ENCODE data around the gene ABLIM2.

The ABLIM2 gene

DNA sequence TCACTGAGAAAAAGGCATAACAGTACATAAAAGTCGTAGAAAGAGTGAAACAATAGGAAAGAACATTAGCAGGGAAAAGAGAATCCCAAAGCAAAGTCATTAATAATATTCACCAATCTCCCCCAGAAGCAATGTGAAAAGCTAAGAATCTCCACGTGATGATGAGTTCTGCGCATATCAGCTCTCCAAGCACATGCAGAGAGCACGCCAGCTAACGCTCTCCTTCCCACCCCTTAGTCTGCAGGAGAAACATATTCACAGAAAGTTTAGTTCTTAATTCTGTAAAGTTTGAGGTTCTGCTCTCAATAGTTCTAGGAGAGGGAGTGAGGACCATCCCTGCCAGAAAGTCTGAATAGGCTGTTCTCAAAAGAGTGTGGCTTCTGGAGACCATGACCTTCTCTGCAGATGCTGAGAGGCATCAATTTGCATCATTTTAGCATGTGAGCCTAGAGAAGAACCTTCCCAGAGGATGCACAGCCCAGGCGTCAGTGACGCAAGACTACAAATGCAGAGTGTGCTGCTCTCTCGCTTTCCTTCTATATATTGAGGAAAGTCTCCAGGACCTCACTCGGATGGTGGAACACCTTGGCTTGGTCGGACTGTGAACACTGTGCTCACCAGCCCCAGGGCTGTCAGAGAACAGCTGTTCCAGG is 167.7 kb downstream of the ABLIM2 start:
- TF ChIP-seq ZNF274 (IDR thresholded peaks at IDR 0.05; ENCODE audit: low read depth, low read length): no peak
- no peak overlapping the region for H3K4me3 ChIP-seq (ENCODE audit: low read length)

DNA sequence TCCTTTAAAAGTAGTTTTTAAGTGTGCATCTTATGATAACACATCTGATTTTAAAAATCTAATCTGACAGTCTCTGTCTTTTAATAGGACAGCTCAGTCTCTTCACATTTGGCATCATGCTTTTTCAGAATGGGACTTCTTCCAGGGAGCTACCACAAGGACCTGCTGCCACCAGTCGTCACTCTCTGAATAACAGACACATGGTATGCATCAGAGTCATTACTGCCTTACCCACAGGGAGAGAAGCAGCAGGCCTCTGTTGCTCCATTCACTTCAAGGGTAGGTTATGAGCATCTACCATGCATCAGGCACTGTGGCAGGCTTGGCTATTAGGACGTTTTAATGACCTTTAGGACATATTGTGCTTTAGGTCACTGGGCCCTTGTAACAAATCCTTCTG is 169.0 kb downstream of the ABLIM2 start:
- no peak for TF ChIP-seq ZNF274 (IDR thresholded peaks at IDR 0.05; ENCODE audit: low read depth, low read length)
- H3K4me3 ChIP-seq (ENCODE audit: low read length): no peak overlapping the region

DNA sequence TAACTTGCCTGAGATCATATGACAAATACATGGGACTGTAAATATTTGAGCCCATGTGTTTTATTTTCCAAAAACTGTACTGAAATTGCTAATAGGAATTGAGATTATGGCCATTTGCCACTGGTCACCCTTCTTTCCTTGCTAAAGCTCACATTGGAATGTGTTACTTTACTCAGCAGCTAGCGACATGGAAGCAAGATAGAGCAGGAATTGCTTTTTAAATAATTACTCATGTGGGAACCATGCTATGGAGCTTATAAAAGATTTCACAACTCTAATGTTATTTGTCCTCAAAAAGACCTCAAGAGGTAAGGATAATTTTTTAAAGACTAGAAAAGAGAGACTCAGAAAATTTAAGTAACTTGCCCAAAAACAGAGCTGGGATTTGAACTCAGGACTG is 170.2 kb downstream of the ABLIM2 start:
- TF ChIP-seq ZNF274 (IDR thresholded peaks at IDR 0.05; ENCODE audit: low read depth, low read length): no peak
- no peak overlapping the region for H3K4me3 ChIP-seq (ENCODE audit: low read length)

DNA sequence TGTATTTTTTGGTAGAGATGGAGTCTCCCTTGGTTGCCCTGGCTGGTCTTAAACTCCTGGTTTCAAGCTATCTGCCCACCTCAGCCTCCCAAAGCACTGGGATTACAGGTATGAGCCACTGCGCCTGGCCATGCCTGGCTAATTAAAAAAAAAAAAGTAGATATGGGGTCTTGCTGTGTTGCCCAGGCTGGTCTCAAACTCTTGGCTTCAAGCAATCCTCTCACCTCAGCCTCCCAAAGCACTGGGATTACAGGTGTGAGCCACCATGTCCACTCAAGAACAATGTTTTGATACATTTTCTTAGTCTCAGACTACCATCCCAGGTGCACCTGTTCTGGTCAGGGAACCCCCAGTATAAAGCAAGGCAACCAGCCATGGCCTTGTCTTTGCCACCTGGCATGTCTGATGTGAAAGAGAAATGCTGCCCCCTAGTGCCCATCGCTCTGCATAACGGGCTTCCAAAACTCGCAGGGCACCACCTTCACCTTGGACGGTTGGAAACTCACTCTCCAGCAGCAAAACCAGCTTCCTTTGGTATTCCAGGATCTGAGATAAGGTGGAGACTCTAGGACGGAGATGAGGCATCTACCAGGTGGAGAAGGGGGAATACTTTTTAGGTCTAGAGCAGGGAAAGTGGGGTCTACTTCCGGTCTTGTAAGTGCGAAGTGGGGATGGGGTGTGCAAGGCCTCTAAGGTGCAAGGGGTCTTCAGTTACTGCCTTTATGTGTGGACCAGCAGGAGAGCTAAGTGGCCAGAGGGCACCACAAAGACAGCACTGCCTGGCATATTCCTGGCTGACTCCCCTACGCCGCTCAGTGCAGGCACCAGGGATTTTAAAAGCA is 171.2 kb downstream of the ABLIM2 start:
- no peak for TF ChIP-seq ZNF274 (IDR thresholded peaks at IDR 0.05; ENCODE audit: low read depth, low read length)
- no peak overlapping the region for H3K4me3 ChIP-seq (ENCODE audit: low read length)

DNA sequence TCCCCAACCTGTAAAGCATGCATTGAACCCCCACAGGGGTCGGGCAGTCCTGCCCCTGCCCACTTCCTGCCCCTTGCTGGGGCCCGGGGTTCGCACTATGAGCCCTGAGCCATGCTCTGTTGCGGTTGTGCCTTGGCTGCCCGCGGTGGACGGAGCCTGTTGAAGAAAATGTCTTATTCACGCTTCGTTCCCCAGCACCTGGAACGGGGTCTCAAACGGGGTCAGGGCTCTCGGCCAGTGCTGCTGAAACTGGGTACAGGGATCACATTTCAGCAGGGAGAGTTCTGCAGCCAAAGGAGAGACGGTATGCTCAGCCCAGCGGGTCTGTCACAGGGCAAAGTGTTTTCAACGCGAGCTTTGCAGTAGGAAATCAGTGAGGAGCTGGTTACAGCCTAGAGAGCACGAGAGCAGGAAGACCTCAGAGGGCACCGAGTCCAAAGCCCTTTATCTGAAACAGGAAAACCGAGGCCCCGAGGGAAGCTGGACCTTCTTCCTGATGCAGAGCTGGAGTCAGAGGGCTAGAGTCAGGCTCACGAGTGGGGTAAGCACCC is 172.6 kb downstream of the ABLIM2 start:
- H3K4me3 ChIP-seq (ENCODE audit: low read length): no peak overlapping the region
- TF ChIP-seq ZNF274 (IDR thresholded peaks at IDR 0.05; ENCODE audit: low read depth, low read length): no peak

DNA sequence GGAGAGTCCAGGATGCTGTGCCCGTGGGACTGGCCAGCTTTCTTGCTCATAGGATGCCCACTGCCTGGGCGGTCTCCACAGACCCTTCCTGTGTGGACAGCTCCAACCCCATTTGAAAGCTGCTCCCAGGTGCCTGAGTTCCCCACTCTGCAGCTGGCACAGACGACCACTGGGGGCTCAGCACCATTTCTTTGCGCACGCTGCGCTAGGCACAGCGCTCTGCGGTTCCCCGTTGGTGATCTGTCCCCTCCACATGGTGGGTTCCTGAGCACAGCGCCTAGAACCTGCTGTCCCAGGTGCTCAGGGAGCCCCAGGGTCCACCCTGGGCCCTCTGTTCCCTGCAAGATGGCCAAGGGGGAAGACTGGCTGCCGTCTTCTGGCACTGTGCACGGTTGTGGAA is 173.5 kb downstream of the ABLIM2 start:
- no peak overlapping the region for H3K4me3 ChIP-seq (ENCODE audit: low read length)
- no peak for TF ChIP-seq ZNF274 (IDR thresholded peaks at IDR 0.05; ENCODE audit: low read depth, low read length)

DNA sequence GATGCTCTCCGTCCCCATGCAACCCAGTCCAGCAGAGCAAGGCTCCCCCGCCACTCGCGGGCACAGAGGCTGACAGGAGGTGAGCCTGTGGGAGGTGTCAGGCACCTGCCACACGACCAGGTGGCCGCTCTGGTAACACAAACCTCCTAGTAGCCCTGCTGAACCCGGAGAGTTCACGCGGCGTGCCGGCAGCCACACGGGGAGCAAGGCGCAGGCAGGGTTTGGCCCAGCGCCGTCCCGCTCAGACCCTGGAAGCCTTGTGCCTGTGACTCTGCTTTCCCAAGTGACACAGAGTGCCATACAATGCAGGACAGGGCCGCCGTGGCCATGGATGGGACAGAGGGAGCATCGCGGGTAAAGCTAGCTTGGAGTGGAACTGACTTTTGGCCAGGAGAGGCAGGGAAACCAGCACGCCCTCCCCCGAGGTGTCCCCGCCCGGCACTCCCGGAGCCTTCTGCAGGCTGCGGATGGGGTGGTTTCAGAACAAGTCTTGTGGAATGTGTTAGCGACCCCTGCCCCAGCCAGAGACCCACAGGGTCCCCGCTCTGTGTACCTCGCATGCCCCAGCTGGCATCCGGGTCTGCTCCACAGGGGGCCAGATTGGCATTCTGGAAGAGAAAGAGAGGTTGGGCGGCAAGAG is 174.2 kb downstream of the ABLIM2 start:
- no peak for TF ChIP-seq ZNF274 (IDR thresholded peaks at IDR 0.05; ENCODE audit: low read depth, low read length)
- H3K4me3 ChIP-seq (ENCODE audit: low read length): no peak overlapping the region

DNA sequence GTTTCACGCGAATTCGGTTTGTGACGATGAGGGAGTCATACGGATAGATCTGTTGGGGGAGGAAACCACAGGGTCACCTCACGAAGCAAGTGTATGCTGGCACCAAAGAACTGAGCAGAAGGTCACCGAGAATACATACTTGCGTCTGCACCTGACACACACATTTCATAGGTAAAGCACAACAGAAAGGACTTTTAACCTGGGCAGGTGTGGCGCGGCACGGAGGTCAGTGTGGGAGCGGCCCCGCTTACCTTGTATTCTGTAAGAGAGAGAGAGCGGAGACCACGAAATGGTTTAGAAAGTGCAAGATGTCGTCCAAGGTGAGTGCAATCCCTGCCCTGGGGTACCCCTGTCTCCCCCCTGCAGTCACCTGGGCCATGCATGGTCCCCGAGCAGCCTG is 175.3 kb downstream of the ABLIM2 start:
- H3K4me3 ChIP-seq (ENCODE audit: low read length): no peak overlapping the region
- TF ChIP-seq ZNF274 (IDR thresholded peaks at IDR 0.05; ENCODE audit: low read depth, low read length): no peak

DNA sequence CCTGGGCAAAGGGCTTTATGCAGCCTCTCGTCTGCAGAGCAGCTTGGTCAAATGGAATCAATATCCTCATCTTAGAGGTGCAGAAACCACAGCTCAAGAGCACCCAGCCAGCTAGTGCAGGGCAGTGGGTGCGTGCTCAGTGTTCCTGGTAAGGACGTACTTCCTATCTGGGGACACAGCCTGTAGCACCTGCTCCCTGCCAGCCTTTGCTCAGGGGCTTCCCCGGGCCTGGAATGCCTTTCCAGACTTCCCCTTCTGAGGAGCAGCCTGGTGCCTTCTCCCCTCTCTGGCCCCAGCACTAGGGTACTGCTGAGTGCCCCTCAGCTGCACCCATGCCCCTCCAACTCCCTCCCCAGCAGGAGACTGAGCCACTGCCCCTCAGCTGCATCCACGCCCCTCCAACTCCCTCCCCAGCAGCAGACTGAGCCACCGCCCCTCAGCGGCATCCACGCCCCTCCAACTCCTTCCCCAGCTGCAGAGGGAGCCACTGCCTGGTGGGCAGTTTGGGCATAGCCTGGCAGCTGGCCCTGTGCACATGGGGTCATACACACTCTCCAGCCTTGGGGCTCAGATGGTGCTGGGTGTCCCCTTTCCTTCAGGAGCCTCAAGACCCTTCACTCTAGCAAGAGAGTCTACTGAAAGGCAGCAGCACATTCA is 176.7 kb downstream of the ABLIM2 start:
- H3K4me3 ChIP-seq (ENCODE audit: low read length): no peak overlapping the region
- no peak for TF ChIP-seq ZNF274 (IDR thresholded peaks at IDR 0.05; ENCODE audit: low read depth, low read length)

DNA sequence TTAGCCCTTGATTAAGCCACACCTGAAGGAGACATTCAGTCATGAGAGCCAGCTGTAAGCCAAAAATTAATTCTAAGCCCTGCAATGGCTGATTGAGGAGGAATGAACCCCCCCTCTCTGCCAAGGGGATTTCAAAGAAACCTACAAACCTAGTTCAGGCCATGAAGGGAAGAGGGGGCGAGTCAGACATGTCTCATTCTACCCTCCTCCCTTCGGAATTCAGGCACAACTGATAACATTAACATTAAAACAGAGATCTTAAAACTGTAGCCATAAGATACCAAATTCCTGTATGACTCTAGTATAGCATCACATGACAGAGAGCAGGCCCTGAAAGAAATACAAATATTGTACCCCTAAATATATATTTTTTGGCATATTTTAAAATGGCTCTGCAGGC is 178.6 kb downstream of the ABLIM2 start:
- TF ChIP-seq ZNF274 (IDR thresholded peaks at IDR 0.05; ENCODE audit: low read depth, low read length): no peak
- no peak overlapping the region for H3K4me3 ChIP-seq (ENCODE audit: low read length)

DNA sequence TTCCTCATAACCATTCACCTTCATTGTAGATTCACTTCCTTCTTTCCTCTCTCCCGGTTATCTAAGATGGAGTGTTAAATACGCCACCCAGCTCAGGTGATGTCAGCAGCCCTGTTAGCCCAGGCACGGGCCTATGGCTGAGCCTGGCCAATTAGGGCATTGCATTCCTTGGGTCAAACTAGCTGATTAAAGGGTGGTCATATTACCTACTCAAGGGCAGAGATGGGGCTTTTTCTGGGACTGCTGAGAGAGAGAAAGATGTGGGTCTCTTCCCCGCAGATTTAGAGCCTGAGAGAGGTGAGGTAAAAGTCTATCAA is 179.0 kb downstream of the ABLIM2 start:
- H3K4me3 ChIP-seq (ENCODE audit: low read length): no peak overlapping the region
- no peak for TF ChIP-seq ZNF274 (IDR thresholded peaks at IDR 0.05; ENCODE audit: low read depth, low read length)

DNA sequence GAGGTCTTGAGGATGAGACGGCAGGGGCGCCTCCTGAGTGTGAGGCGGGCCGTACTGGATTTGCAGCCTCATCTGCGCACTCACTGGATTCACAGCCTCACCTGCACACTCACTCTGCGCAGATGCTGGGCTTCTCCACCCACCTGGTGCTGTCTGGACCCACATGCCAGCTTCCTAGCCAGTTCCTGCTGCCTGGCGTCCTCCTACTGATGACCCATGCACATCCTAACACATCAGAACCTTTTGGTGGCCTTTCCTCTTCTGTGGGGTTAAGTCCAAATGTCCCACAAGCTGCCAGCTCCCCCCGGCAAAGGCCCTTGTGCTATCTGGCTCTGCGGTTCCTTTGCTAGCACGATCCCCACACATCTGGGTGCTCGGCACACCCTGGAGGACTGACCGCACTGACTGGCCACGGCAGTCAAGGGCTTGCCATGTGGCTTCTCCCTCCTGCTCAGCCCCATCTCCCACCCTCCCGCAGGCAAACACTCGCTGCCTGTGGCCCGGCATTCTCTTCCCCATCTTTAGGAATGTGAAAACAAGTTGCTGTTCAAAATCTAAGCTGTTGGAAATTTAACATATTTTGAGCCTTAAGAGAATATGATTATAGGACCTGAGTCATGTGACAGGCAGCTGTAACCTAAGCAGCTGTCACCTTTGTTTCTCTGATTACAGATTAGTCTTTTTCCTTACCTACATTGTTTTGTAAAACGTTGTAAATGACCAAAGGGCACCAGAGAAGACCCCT is 179.5 kb downstream of the ABLIM2 start:
- no peak overlapping the region for H3K4me3 ChIP-seq (ENCODE audit: low read length)
- no peak for TF ChIP-seq ZNF274 (IDR thresholded peaks at IDR 0.05; ENCODE audit: low read depth, low read length)

DNA sequence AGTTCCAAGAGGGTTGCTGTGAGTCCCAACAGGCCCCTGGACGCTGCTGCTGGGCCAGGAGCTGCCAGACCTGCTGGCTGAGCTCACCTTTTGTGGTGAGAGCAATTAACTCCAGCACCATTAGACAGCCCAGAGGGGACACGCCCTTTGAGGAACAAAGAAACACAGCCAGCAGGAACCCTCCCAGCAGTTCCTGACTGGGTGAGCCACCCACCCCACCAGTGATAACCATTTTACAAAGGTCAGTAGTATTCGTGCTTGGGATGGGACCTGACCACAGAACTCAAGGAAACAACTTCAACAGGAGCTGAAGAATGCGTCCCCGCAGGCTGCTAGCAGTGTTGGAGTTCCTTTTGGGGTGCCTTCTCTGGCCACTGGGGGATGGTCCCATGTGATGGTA is 180.1 kb downstream of the ABLIM2 start:
- H3K4me3 ChIP-seq (ENCODE audit: low read length): no peak overlapping the region
- TF ChIP-seq ZNF274 (IDR thresholded peaks at IDR 0.05; ENCODE audit: low read depth, low read length): no peak

DNA sequence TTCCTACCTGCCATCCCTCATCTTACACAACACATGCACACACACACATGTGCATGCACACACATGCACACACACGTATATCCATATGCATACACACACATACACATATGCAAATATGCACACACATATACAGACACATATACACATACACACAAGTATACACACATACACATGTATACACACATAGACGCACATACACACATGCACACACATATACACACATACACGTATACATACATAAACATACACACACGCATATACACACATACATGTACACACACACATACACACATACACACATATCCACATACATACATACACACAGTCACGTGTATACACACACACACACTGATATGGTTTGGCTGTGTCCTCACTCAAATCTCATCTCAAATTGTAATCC is 182.0 kb downstream of the ABLIM2 start:
- H3K4me3 ChIP-seq (ENCODE audit: low read length): no peak overlapping the region
- TF ChIP-seq ZNF274 (IDR thresholded peaks at IDR 0.05; ENCODE audit: low read depth, low read length): no peak

Measured in GM08714 (cell line).